Astrocyte of the spinal cord (primary cell): ENCODE data around the gene FBXL17.

ENCODE experiments used
- DNase-seq: peaks from one replicate; pipeline ENCODE4 v3.0.0; 2011; ENCODE audit warnings: low read depth, low spot score
- H3K4me3 ChIP-seq: 2 replicates; pipeline ENCODE4 v1.5.1; 2011; ENCODE audit warnings: low read depth, mild to moderate bottlenecking, low read length, moderate library complexity
- CTCF ChIP-seq: IDR thresholded peaks from 2 replicates; pipeline ENCODE4 v1.5.1; 2012; ENCODE audit warnings: low read depth, mild to moderate bottlenecking, low read length, inconsistent platforms
- in situ Hi-C: cut with HindIII; loops from 2 replicates; pipeline ENCODE4 v1.10.0; 2017; ENCODE audit warnings: low sequenced_read_pairs

FBXL17 gene

GRCh38 chr5:107815109-107815508 is 566.8 kb downstream of the FBXL17 start:
- TF ChIP-seq CTCF, result no peak
- in situ Hi-C loops, result no loop called here
- no peak for DNase-seq
- no peak overlapping the region for H3K4me3 ChIP-seq

- DNase-seq, result no peak
- TF ChIP-seq CTCF, result no peak
- H3K4me3 ChIP-seq, result no peak overlapping the region
- in situ Hi-C loops, result no loop called here
These were observed 567.6 kb downstream of the FBXL17 start for GRCh38 chr5:107814183-107814827.

GRCh38 chr5:107813559-107813958 is 568.3 kb downstream of the FBXL17 start:
- DNase-seq, result no peak
- no peak overlapping the region for H3K4me3 ChIP-seq
- TF ChIP-seq CTCF, result no peak
- in situ Hi-C loops, result no loop called here

GRCh38 chr5:107812570-107813141 is 569.2 kb downstream of the FBXL17 start:
- TF ChIP-seq CTCF, result no peak
- H3K4me3 ChIP-seq, result no peak overlapping the region
- peak; percentile 70 for DNase-seq
- in situ Hi-C loops, result no loop called here

GRCh38 chr5:107809201-107810034 is 572.5 kb downstream of the FBXL17 start:
- no peak for TF ChIP-seq CTCF
- in situ Hi-C loops, result no loop called here
- peak; percentile 45 for DNase-seq
- H3K4me3 ChIP-seq, result no peak overlapping the region
